Right ventricle myocardium inferior (tissue), 1 donor: Measurements from ENCODE around the gene TBCE. TPM values are rescaled to one million over a fixed set of nuclear protein-coding genes. Genes with fewer than 3 reads are reported as not detected.

ENCODE experiments used
- ATAC-seq: fragments of 200-7000 bp; cut with Tn5 transposase; one replicate; pipeline ENCODE4 v1.9.1; 2020; ENCODE audit warnings: mild to moderate bottlenecking, moderate library complexity
- DNase-seq: peaks from one replicate; pipeline ENCODE4 v3.0.0; 2021; ENCODE audit errors: missing footprints
- intact Hi-C: fragments of 100-400 bp; cut with DNase I; formaldehyde crosslinking; loops from one replicate; pipeline ENCODE4 v1.11.0; 2022
- total RNA-seq: library from RNA; stranded (reverse); fragmentation: NEBNext Ultra II Directional; extraction: Animal tissue kit (Norgen Biotek cat#: 25700); gene quantifications from one replicate; pipeline ENCODE4 v1.2.1, GENCODE V29; 2021
- donor health status: DM: no; HTN: yes; CAD: no; lungs with severe emphysema.

The TBCE gene
- total RNA-seq, 1 donor from 2014 or later = 22.8 TPM

DNA sequence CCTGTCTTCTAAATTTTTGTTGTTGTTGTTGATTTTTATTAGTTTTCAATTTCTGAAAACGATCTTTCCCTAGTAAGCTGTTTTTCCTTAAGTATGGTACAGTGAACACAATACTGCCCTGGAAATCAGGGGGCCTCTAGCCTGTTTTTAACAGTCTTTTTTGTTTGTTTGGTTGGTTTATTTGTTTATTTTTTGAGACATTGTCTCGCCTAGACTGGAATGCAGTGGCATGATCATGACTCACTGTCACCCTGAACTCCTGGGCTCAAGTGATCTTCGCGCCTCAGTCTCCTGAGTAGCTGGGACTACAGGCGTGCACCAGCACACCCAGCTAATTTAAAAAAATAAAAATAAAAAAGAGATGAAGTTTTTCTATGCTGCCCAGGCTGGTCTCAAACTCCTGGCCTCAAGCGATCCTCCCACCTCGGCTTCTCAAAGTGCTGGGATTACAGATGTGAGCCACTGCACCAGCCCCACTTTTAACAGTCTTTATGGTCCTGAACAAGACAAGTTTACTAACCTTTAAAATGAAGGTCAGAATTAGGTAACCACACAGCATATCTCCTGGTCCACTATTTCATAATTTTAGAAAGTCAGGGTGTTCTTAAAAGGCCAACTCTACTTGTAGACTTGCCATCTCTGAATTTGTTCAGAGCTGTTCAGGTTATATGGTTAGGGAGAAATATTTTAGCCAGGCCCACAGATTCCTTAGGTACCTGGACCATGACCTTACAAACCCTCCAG is 35.4 kb downstream of the TBCE start:
- DNase-seq (no peak), ATAC-seq (no peak)
- intact Hi-C loops = no loop called here

GRCh38 chr1:235403593-235403992 is 36.4 kb downstream of the TBCE start:
- intact Hi-C loops = no loop called here
- DNase-seq (no peak), ATAC-seq (no peak)

GRCh38 chr1:235404190-235404589 is 37.0 kb downstream of the TBCE start:
- DNase-seq (no peak), ATAC-seq (no peak)
- intact Hi-C loops = no loop called here

DNA sequence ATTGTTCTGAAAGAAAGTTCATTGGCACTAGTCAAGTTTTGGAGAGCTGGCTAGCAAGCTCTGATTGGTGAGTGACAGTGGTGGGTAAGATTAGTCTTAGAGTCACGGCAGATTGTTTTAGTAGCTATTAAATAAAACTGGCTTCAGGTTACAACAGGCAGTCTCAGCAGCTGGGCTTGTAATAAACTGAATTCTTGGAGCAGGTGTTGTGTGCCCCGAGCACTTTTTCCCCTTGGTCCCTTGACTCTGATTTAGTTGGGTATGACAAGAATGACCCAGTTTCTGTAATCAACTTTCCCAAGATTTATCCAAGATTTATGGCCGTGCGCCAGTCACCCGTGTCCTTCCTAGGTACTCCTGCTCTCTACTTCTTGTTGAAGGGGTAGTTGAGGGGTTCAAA is 40.2 kb downstream of the TBCE start:
- no peak for ATAC-seq
- intact Hi-C loops = no loop called here
- DNase-seq = no peak

DNA sequence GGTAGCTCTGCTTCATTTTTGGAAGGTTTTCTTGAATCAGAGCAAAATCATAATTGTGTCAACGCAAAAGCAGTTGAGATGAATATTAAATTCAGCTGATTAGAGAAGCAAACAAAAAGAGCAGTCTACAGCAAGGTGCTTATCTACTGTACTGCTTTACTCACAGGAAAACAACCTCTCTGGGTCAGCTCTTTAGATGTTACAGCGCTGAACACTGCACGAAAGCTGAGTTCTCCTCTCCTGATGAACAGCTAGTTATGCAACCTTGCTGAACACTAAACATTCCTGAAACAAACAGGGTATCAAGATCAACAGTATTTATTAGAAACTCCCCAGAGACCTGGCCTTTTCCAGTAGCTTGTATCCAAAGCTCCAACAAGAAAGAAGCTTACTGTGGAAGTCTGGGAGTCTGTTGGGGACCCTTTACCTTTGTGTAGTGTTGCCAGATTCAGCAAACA is 41.3 kb downstream of the TBCE start:
- ATAC-seq (no peak), DNase-seq (no peak)
- intact Hi-C loops = no loop called here

DNA sequence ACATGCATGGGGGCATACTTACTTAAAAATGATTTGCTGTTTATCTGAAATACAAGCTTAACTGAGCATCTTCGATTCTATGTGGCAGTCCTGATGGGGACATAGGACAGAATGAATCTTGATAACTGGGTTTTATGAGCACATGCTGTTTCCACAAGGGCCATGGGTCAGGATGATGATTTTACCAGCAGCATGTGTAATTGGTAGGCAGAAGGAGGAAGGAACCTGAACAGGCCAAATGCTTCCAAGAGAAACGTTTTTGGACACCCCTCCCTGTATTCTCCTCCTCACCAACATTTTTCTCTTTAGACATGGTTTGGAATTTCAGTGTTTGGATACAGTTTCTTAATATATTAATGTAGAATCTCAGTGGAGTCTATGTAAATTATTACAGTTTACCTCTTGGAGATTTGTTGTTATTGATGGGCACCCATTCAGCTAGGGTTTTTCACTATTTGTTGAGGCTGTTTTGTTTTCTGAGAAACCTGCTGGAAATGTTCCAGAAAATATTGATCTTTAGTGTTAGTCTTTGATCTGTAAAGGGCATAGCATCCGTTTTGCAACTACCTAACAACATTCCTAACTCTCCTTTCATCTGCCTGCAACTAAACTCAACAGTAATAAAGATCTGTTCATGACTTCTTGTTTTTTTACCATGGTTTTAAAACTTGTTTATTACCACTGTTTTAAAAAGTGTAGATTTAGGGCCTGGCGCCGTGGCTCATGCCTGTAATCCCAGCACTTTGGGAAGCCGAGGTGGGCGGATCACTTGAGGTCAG is 42.0 kb downstream of the TBCE start:
- intact Hi-C loops = no loop called here
- ATAC-seq = no peak

GRCh38 chr1:235410467-235410866 is 43.2 kb downstream of the TBCE start:
- intact Hi-C loops = loop anchor here (10.0 kb wide), 3 partner anchors 86 to 926 kb away; partner anchors contain the start of genes ARID4B and GGPS1
- ATAC-seq = no peak
- DNase-seq = no peak

More for the DNA sequence above, 42.0 kb downstream of the TBCE start:
- no peak for DNase-seq

GRCh38 chr1:235411489-235412486 is 44.6 kb downstream of the TBCE start:
- intact Hi-C loops = loop anchor here (10.0 kb wide), 3 partner anchors 87 to 927 kb away; partner anchors contain the start of genes ARID4B and GGPS1
- ATAC-seq = peak; percentile 42

DNA sequence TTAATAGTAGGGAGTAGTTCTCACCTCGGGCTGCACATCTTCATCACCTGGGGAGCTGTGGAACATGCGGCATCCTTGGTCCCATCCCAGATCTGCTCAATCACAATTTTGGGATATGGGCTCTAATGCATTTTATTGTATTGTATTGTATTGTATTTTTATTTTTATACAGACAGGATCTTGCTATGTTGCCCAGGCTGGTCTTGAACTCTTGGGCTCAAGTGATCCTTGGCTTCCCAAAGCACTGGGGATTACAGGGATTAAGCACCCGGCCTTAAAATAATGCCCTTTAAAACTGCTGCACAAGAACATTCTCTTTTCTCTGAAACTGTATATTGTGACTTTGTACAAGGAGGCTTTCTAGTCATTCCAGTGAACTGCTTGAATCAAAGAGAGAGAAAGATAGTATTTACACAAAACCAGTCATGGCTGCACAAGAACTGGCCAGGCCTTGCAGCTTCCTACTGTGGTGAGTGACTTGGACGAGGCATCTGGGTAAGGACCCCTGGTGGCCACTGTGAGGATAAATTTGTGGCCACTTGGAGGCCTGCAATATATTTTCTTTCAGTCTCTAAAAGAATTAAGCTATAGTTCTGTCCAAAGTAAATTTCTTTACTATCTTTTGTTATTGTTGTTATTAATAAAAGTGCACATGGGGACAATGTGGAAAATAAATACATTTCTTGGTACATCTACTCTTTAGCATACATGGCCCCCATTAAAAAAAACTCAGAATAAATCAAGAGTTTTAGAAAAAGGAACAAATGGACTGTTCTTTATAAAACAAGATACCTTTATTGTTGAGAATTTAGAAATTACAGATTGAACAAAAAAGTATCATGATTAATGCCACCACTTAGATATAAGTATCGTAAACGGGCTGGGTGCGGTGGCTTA is 48.0 kb downstream of the TBCE start:
- DNase-seq = no peak
- peak; percentile 61 for ATAC-seq
- intact Hi-C loops = loop anchor here (1.0 to 10.0 kb wide), 4 partner anchors 90 to 930 kb away; partner anchors contain the start of genes ARID4B and GGPS1

More at GRCh38 chr1:235411489-235412486, 44.6 kb downstream of the TBCE start:
- DNase-seq = no peak

- DNase-seq (no peak), ATAC-seq (no peak)
- intact Hi-C loops = loop anchor here (10.0 kb wide), 3 partner anchors 92 to 932 kb away; partner anchors contain the start of genes ARID4B and GGPS1
These were observed 49.4 kb downstream of the TBCE start for GRCh38 chr1:235416662-235417049.

DNA sequence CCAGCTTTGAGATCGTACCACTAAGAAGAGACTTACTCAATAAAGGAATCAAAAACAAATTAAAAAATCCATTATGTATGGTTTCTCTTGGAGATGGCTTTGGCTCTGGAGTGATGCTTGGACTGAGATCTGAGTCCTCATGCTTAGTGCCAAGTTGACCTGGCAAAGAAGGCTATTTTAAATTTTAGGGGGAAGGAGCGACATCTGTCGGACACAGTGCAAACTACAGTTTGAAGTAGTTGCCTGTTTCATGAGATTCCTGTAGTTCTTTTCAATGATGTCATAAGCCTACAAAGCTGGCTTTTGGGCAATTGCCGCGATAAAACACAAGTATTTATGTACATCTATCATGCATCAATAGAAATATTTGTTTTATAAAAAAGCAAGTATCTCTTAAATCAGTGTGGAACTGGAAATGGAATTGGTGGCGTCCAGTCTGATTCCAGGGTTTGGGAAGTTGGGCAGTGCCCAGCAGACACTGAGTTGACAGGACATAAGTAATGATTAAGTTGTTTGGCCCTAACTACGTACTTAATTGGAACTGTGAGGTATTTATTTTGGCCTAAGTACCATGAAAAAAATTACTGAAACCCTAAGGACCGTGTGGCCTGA is 50.0 kb downstream of the TBCE start:
- intact Hi-C loops = loop anchor here (10.0 kb wide), 3 partner anchors 92 to 932 kb away; partner anchors contain the start of genes ARID4B and GGPS1

GRCh38 chr1:235421751-235422150 is 54.5 kb downstream of the TBCE start:
- ATAC-seq (no peak), DNase-seq (no peak)
- intact Hi-C loops = no loop called here

More for the DNA sequence above, 50.0 kb downstream of the TBCE start:
- ATAC-seq = peak; percentile 71
- no peak for DNase-seq

- intact Hi-C loops = no loop called here
- ATAC-seq (no peak), DNase-seq (no peak)
These were observed 56.0 kb downstream of the TBCE start for GRCh38 chr1:235423214-235423652.

DNA sequence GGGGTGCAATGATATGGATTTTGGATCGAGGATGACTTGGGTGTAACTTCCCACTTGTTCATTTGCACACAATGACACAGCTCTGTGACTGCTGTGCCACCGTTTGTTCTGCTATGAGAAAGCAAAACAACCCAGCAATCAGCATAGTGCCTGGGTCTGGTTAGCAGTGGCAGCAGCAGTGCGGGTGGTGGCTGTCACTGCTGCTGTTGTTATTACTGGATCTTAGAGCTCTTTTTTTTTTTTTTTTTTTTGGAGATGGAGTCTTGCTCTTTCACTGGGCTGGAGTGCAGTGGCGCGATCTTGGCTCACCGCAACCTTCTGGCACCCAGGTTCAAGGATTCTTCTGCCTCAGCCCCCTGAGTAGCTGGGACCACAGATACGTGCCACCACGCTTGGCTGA is 56.9 kb downstream of the TBCE start:
- ATAC-seq (no peak), DNase-seq (no peak)
- intact Hi-C loops = no loop called here

DNA sequence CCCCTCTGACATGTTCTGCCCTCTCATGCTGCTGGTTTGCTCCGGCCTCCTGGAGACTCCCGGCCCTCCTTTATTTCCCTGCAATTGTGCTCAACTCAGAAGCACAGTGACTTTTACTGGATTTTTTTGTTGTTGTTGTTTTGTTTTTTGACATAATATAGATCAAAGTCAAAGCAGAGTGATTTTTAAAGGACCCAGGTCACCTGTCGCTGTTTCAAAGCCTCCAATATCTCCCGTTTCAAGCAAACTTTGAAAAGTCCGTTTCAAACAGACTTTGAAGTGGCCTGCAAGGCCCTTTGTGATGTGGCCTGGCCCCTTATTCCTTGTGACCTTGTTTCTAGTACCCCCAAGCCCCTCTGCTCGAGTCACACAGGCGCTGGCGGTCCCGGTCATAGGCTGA is 58.1 kb downstream of the TBCE start:
- ATAC-seq = no peak
- intact Hi-C loops = no loop called here
- no peak for DNase-seq

DNA sequence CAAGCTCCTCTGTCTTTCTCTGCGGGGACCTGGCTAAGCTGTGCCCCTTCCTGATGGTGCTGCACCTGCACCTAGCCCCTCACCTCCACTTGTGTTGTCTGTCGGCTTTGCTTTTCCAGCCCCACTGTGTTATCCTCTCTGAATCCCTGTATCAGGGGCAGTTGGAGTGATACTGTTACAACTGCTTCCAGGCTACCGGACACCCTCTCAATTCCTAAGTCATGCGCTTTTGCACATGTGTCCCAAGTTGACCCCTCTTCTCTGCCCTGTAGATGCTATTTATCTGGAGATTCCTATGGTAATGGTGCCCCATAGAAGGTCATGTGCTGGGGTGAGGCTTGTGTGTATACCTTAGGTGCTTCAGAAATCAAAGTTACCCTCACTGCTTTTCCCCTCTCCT is 58.9 kb downstream of the TBCE start:
- intact Hi-C loops = no loop called here
- ATAC-seq (peak; percentile 34), DNase-seq (no peak)

GRCh38 chr1:235426680-235427079 is 59.5 kb downstream of the TBCE start:
- intact Hi-C loops = no loop called here
- ATAC-seq = no peak
- no peak for DNase-seq
